SK-N-SH treated with all-trans-retinoic acid at 6 μM for 48 hours (cell line): ENCODE results near the gene ANKFN1.

Experiments
- ATAC-seq: fragments of 200-7000 bp; cut with Tn5 transposase; 3 replicates; pipeline ENCODE4 v1.9.1; 2020; ENCODE audit warnings: mild to moderate bottlenecking, moderate library complexity
- ARNTL ChIP-seq: fragments of 450-650 bp; formaldehyde crosslinking; IDR thresholded peaks from 2 replicates; pipeline ENCODE4 v1.5.0; 2020; ENCODE audit warnings: low read depth, mild to moderate bottlenecking, moderate library complexity, borderline replicate concordance
- CSDC2 ChIP-seq: fragments of 250-450 bp; sonication (Bioruptor Pico); IDR thresholded peaks from 2 replicates; pipeline ENCODE4 v1.5.0; 2020; ENCODE audit warnings: mild to moderate bottlenecking, moderate library complexity
- CSRNP3 ChIP-seq: fragments of 250-450 bp; sonication (Bioruptor Pico); IDR thresholded peaks from 2 replicates; pipeline ENCODE4 v1.5.1; 2021; ENCODE audit warnings: mild to moderate bottlenecking, moderate library complexity
- ESRRG ChIP-seq: fragments of 250-450 bp; sonication (Bioruptor Pico); IDR thresholded peaks from 2 replicates; pipeline ENCODE4 v1.6.1; 2021; ENCODE audit warnings: mild to moderate bottlenecking
- GLIS3 ChIP-seq: fragments of 250-450 bp; sonication (Bioruptor Pico); IDR thresholded peaks from 2 replicates; pipeline ENCODE4 v1.5.0; 2020; ENCODE audit warnings: mild to moderate bottlenecking, moderate library complexity
- ISL1 ChIP-seq: fragments of 250-450 bp; sonication (Bioruptor Pico); IDR thresholded peaks from 2 replicates; pipeline ENCODE4 v2.1.2; 2022; ENCODE audit warnings: mild to moderate bottlenecking, moderate library complexity
- OSR1 ChIP-seq: fragments of 250-450 bp; sonication (Bioruptor Pico); IDR thresholded peaks from 2 replicates; pipeline ENCODE4 v1.8.0; 2022; ENCODE audit warnings: moderate library complexity, mild to moderate bottlenecking, inconsistent platforms
- PATZ1 ChIP-seq: fragments of 250-450 bp; sonication (Bioruptor Pico); IDR thresholded peaks from 2 replicates; pipeline ENCODE4 v1.8.0; 2020; ENCODE audit warnings: mild to moderate bottlenecking, moderate library complexity, borderline replicate concordance
- PPARA ChIP-seq: fragments of 250-450 bp; sonication (Bioruptor Pico); IDR thresholded peaks from 2 replicates; pipeline ENCODE4 v1.5.0; 2020; ENCODE audit warnings: mild to moderate bottlenecking, borderline replicate concordance
- RARB ChIP-seq: fragments of 250-450 bp; sonication (Bioruptor Pico); IDR thresholded peaks from 2 replicates; pipeline ENCODE4 v1.8.0; 2021; ENCODE audit warnings: mild to moderate bottlenecking, moderate library complexity
- SNAI2 ChIP-seq: fragments of 250-450 bp; sonication (Bioruptor Pico); IDR thresholded peaks from 2 replicates; pipeline ENCODE4 v1.5.0; 2020; ENCODE audit warnings: mild to moderate bottlenecking, moderate library complexity
- TCF4 ChIP-seq: fragments of 250-450 bp; sonication (Bioruptor Pico); IDR thresholded peaks from 2 replicates; pipeline ENCODE4 v1.8.0; 2021; ENCODE audit warnings: mild to moderate bottlenecking, moderate library complexity, borderline replicate concordance
- TOX ChIP-seq: fragments of 250-450 bp; sonication (Bioruptor Pico); IDR thresholded peaks from 2 replicates; pipeline ENCODE4 v1.8.0; 2021; ENCODE audit warnings: mild to moderate bottlenecking, moderate library complexity, borderline replicate concordance
- TSHZ2 ChIP-seq: fragments of 250-450 bp; sonication (Bioruptor Pico); IDR thresholded peaks from 2 replicates; pipeline ENCODE4 v1.5.0; 2020; ENCODE audit warnings: mild to moderate bottlenecking, moderate library complexity
- ZC3H10 ChIP-seq: fragments of 250-450 bp; sonication (Bioruptor Pico); IDR thresholded peaks from 2 replicates; pipeline ENCODE4 v1.5.1; 2021; ENCODE audit warnings: mild to moderate bottlenecking, moderate library complexity
- ZFP3 ChIP-seq: fragments of 250-450 bp; sonication (Bioruptor Pico); IDR thresholded peaks from 2 replicates; pipeline ENCODE4 v1.5.0; 2020; ENCODE audit warnings: mild to moderate bottlenecking, moderate library complexity
- ZFP30 ChIP-seq: fragments of 450-650 bp; formaldehyde crosslinking; IDR thresholded peaks from 2 replicates; pipeline ENCODE4 v1.5.0; 2022; ENCODE audit warnings: mild to moderate bottlenecking, moderate library complexity
- ZNF565 ChIP-seq: fragments of 450-650 bp; formaldehyde crosslinking; conservative IDR thresholded peaks from 2 replicates; pipeline ENCODE4 v1.5.0; 2020; ENCODE audit warnings: low read depth, mild to moderate bottlenecking, moderate library complexity
- ZNF8 ChIP-seq: fragments of 450-650 bp; formaldehyde crosslinking; IDR thresholded peaks from 2 replicates; pipeline ENCODE4 v1.5.0; 2020; ENCODE audit warnings: mild to moderate bottlenecking, moderate library complexity
- TF ChIP-seq, protein P1 (sequence below): fragments of 250-450 bp; sonication (Bioruptor Pico); IDR thresholded peaks from 2 replicates; pipeline ENCODE4 v1.5.1; 2020; ENCODE audit warnings: low read depth, mild to moderate bottlenecking, moderate library complexity

The ANKFN1 gene

GRCh38 chr17:56310782-56311181 lies 157.5 kb downstream of the ANKFN1 start:
- TF ChIP-seq ZNF565 (CRISPR knock-in tag) (no peak), CSRNP3 (CRISPR knock-in tag) (no peak), TOX (no peak), OSR1 (CRISPR knock-in tag) (no peak), TCF4 (no peak), ESRRG (no peak), ZNF8 (CRISPR knock-in tag) (no peak), GLIS3 (no peak), TSHZ2 (CRISPR knock-in tag) (no peak), ARNTL (CRISPR knock-in tag) (no peak), PATZ1 (CRISPR knock-in tag) (no peak)
- ATAC-seq, result no peak

- ATAC-seq, result peak; percentile 26; the same call in 1 of the 3 replicates
- TF ChIP-seq PATZ1 (CRISPR knock-in tag), result no peak
- TF ChIP-seq RARB (CRISPR knock-in tag), result no peak
- no peak for TF ChIP-seq ZFP30 (CRISPR knock-in tag)
- TF ChIP-seq SNAI2 (CRISPR knock-in tag), result no peak
- TF ChIP-seq TOX, result no peak
- TF ChIP-seq GLIS3, result no peak
- no peak for TF ChIP-seq ARNTL (CRISPR knock-in tag)
- no peak for TF ChIP-seq CSRNP3 (CRISPR knock-in tag)
- no peak for TF ChIP-seq TSHZ2 (CRISPR knock-in tag)
These were observed 159.9 kb downstream of the ANKFN1 start for GRCh38 chr17:56313201-56313600.

DNA sequence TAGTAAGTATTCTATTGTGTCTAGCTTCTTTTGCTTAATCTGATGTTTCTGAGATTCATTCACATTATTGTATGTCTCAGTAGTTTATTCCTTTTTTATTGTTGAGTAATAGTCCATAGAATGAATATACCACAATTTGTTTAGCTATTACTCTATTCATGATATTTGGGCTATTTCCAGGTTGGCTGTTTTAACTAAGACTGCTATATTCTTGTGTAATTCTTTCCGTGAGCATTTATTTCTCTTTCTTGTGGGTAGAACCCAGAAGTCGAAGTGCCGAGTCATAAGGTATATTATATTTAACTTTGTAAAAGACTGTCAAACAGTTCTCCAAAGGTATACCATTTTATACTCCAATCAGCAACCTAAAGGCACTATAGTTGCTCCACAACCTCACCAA lies 160.8 kb downstream of the ANKFN1 start:
- no peak for ATAC-seq
- TF ChIP-seq, protein P1, sequence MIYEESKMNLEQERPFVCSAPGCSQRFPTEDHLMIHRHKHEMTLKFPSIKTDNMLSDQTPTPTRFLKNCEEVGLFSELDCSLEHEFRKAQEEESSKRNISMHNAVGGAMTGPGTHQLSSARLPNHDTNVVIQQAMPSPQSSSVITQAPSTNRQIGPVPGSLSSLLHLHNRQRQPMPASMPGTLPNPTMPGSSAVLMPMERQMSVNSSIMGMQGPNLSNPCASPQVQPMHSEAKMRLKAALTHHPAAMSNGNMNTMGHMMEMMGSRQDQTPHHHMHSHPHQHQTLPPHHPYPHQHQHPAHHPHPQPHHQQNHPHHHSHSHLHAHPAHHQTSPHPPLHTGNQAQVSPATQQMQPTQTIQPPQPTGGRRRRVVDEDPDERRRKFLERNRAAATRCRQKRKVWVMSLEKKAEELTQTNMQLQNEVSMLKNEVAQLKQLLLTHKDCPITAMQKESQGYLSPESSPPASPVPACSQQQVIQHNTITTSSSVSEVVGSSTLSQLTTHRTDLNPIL (CRISPR knock-in tag), result no peak
- TF ChIP-seq ZFP30 (CRISPR knock-in tag) (no peak), ZNF565 (CRISPR knock-in tag) (no peak), ESRRG (no peak), PPARA (no peak), ZNF8 (CRISPR knock-in tag) (no peak), TCF4 (no peak), ZFP3 (CRISPR knock-in tag) (no peak), ISL1 (no peak), CSRNP3 (CRISPR knock-in tag) (no peak), OSR1 (CRISPR knock-in tag) (no peak), CSDC2 (CRISPR knock-in tag) (no peak), ZC3H10 (no peak)
